GM19438 (cell line): ENCODE results near the gene LRRC70.

Source experiments
- ATAC-seq: cut with Tn5 transposase; IDR thresholded peaks from one replicate; pipeline ENCODE4 v1.9.1; 2021; ENCODE audit warnings: low read depth; ENCODE audit not compliant: unreplicated experiment

Gene LRRC70

DNA sequence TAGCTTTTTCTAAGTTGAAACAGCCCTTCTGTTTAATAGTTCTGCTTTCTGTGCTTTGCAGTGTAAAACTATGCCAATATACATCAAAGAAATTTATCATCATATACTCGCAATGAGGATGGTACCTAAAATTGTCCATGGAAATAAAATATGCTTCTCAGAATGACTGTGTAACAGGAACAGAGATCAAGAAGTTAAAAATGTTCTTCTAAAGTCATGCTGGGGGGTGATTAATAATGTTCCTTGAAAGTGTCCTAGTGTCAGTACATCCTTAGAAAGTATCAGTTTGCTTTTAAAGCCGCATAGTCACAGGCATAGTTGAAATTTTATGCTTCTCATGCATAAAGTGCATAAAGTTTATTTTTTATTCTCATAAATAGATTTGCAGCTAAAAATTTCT, 4.0 kb upstream of the LRRC70 start:
- no peak for ATAC-seq

GRCh38 chr5:62575066-62575465, 3.6 kb upstream of the LRRC70 start:
- no peak for ATAC-seq

GRCh38 chr5:62575489-62575888, 3.1 kb upstream of the LRRC70 start:
- ATAC-seq = no peak

DNA sequence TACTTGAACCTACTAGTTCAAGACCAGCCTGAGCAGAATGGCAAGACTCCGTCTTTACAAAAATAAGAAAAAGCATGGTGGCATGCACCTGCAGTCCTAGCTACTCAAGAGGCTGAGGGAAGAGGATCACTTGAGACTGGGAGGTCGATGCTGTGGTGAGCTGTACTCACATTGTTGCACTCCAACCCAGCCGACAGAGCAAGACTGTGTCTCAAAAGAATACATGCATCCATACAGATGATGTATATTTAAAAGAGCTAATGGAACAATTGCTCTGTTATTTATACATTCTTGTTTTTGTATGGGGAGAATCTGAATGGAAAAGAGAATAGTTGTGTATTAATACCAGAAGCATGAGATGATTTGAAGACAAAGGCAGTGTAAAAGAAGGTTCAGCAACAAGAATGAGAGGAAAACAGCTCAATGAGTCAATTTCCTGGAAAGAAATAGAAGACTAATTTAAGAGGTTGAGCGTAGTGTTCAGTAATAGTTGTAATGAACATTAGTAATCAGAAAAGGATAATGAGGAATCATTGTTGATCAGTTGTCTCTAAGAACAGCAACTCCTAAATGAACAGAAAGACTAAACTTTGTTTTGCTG, 1.9 kb upstream of the LRRC70 start:
- no peak for ATAC-seq

GRCh38 chr5:62577488-62577887, 1.1 kb upstream of the LRRC70 start:
- ATAC-seq = no peak

DNA sequence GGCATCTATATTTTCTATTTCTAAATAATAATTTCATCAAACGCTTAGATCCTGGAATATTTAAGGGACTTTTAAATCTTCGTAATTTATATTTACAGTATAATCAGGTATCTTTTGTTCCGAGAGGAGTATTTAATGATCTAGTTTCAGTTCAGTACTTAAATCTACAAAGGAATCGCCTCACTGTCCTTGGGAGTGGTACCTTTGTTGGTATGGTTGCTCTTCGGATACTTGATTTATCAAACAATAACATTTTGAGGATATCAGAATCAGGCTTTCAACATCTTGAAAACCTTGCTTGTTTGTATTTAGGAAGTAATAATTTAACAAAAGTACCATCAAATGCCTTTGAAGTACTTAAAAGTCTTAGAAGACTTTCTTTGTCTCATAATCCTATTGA, 1.1 kb downstream of the LRRC70 start:
- ATAC-seq = no peak

DNA sequence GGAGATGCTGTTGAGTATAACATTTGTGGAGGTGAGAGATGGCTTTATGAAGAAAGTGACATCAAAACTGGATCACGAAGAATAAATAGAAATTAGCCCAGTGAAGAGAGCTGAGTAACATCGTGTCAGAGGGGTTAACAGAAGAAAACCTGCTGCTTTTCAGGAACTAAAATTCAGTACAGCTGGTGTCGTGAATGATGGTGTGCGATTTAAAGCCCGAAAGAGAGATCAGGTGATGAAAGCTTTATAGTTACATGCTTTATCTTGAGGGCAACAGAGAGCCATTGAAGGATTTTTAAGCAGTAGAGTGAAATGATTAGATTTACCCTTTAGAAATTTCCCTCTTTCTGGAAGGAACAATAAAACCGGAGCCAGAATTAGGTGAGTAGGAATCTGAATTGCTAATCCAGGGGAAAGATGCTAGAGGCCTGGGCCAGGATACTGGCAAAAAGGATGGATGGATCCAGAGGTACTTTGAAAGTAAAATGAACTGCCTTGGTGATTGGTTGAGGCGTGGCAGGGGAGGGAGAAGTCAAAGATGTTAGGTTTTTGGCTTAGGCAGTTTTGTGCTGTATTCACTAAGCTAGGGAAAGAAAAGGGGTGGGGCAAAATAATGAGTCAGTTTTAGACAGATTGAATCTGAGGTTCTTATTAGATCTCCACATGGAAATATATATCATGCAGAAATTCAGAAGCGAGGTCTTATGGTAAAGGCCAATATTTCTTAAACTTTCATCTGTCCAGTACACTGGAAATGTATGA, 3.4 kb downstream of the LRRC70 start:
- ATAC-seq = no peak

GRCh38 chr5:62584391-62584790, 5.8 kb downstream of the LRRC70 start:
- ATAC-seq = no peak

DNA sequence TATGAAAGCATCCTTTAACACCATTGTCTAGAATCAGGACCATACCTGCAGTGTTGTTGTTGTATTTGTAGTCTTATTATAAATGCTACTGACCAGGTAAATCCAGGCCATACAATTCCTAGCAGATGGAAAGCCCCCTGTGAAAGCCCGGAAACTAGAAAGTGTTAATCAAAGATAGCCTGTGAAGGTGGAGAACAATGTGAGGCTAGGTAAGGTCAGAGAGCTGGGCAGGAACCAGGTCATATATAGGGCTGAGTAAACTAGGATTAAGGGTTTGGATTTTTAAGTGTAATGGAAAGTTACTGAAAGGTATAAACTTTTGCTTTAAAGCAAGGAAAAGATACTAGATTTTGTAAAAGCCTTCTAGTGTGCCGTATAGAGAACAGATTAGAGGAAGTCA, 6.7 kb downstream of the LRRC70 start:
- ATAC-seq = no peak

DNA sequence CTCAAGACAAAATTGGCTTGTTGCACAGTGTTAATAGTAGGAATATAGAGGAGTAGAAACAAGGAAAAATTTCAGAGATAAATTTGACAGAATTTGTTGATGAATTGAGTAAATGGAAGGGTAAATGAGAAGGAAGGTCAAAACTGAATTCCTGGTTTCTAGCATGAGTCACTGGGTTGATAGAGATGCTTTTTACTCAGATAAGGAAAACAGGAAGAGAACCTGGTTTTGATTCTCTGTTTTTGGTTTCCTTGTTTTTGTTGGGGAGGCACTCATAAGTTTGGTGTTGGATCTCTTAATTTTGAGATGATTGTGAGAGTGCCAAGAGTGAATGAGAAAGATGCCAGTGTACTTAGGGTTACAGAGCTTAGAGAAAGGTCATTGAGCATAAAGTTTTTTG, 7.1 kb downstream of the LRRC70 start:
- no peak for ATAC-seq

DNA sequence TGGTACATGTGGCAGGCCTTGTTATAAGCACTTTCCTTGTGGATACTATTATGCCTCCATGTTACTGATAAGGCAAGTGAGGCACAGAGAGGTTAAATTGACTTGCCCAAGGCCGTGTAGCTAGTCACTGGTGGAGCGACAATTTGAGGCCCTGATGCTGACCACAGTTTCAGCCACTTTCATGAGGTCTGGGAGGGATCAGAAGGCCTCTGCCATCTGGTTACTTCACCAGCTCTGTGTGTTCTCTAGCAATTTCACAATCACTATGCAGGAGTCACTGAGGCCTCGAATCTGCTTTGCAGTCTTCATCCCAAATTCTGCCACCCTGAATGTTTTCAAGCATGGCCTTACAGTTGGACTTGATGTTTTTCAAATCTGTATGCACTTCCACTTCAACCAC, 9.1 kb downstream of the LRRC70 start:
- no peak for ATAC-seq

- ATAC-seq = no peak
Observed at GRCh38 chr5:62588668-62589067, 10.0 kb downstream of the LRRC70 start.

GRCh38 chr5:62589504-62589903, 10.9 kb downstream of the LRRC70 start:
- no peak for ATAC-seq

DNA sequence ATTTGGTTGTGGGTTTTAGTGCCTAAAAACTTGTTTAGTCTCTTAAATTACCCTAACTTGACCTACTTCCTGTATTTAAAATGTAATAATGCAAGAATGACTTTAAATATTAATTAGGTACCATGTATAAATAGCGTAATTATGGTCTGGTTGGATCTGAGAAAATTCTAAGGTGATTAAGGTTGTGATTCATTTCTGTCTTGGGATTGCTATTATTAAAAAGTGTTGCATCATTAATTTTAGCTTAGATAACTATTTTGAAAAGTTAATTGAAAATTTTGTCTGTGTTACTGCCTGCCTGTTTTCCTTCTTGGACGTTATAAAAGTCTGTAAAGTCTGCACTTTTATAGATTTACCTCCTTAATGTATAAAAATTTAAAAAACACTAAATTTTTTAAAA, 11.8 kb downstream of the LRRC70 start:
- no peak for ATAC-seq

- ATAC-seq = no peak
Observed at GRCh38 chr5:62592558-62592957, 13.9 kb downstream of the LRRC70 start.

DNA sequence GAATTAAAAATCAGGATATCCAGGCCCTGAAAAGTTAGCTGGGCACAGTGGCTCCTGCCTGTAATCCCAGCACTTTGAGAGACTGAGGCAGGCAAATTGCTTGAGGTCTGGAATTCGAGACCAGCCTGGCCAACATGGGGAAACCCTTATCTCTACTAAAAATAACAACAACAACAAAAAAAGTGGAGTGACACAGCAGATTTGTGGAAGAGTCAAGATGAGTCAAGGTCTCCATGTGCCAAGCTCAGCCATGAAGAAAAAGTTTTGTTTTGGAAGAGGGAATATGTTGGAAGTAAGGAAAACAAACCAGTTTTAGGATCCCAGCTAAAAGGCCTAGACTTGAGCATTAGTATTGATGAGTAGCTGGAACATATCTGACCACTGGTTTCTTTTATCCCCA, 14.7 kb downstream of the LRRC70 start:
- ATAC-seq = no peak

DNA sequence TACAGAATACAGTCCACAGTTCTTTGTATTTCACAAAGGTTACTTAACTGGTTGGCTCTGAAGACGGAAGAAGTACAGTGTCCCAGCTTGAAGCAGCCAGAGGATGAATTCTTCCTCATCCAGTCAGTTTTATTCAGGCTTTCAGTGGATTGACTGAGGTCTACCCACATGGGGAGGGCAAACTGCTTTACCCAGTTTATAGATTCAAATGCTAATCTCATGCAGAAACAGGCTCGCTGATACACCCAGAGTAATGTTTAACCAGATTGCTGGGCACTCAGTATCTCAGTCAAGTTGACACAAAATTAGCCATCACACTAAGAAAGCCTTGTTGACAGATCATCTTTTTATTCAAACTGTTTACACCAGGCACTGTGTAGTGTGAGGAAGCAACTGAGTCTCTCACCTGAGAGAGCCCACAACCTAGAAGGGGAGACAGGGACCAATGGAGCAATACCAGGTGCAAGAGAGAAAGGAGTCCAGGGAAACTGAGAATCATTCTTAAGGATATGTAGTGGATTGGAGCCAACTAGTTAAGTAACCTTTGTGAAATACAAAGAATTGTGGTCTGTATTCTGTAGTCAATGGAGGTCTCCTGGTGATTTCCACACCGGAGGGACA, 15.9 kb downstream of the LRRC70 start:
- no peak for ATAC-seq

DNA sequence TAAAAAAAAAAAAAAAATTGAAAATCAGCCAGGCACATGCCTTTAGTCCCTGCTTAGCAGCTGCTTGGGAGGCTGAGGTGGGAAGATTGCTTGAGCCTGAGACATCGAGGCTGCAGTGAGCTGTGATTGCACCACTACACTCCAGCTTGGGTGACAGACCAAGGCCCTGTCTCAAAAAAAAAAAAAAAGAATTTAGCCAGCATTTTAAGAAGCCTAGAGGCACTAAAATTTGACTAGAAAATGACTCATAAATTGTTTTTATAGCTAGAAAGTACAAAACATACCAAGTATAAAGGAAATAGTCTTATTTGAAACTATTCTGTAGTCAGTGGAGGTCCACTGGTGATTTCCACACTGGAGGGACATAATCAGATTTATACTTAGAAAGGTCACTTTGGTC, 17.5 kb downstream of the LRRC70 start:
- no peak for ATAC-seq

GRCh38 chr5:62596691-62597090, 18.1 kb downstream of the LRRC70 start:
- ATAC-seq = no peak

DNA sequence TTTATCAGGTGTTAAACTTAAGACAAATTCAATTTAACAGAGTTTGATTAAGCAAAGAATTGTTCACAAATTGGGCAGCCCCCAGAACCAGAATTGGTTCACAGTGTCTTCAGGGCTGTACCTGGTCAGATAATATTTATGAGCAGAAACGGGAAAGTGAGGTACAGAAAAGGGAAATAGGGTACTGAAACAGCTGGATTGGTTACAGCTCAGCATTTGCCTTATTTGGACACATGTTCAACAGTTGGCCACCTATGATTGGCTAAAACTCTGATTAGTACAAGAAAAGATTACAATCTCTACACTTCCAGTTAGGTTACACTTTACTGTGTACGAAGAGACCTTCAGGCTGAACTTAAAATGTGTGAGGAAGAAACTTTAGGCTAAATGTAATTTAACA, 18.7 kb downstream of the LRRC70 start:
- no peak for ATAC-seq

GRCh38 chr5:62600560-62601252, 22.1 kb downstream of the LRRC70 start:
- ATAC-seq = no peak
